Liver (tissue), 3 donors: Measurements from ENCODE around the gene CASR.

Source experiments
- ATF3 ChIP-seq: IDR thresholded peaks from 2 replicates; pipeline ENCODE4 v1.6.1; 2016; ENCODE audit warnings: antibody characterized with exemption
- CTCF ChIP-seq: fragments of 150-350 bp; IDR thresholded peaks from 2 replicates; pipeline ENCODE4 v1.5.1; 2017; ENCODE audit warnings: improper control_type of control experiment, low read depth, low read length; ENCODE audit not compliant: missing input control
- FOXA1 ChIP-seq: IDR thresholded peaks from 2 replicates; pipeline ENCODE4 v1.6.1; 2016; ENCODE audit warnings: antibody characterized with exemption
- REST ChIP-seq: IDR thresholded peaks from 2 replicates; pipeline ENCODE4 v1.6.1; 2016; ENCODE audit warnings: antibody characterized with exemption, mild to moderate bottlenecking
- SP1 ChIP-seq: IDR thresholded peaks from 2 replicates; pipeline ENCODE4 v1.6.1; 2018; ENCODE audit warnings: antibody characterized with exemption, mild to moderate bottlenecking
- donor health status: healthy.
- donor health status: healthy.

GRCh38 chr3:122198966-122199365 lies 15.5 kb downstream of the CASR start:
- TF ChIP-seq SP1, result no peak
- no peak for TF ChIP-seq CTCF
- no peak for TF ChIP-seq REST
- no peak for TF ChIP-seq ATF3
- TF ChIP-seq FOXA1, result no peak
